Smooth muscle cell (in vitro differentiated cells): ENCODE data around the gene OLFM1. TPM values are rescaled to one million over a fixed set of nuclear protein-coding genes. Genes with fewer than 3 reads are reported as not detected.
A peak's percentile ranks its signal among the peaks of the same experiment; 100 is the strongest.

Experiments used
- DNase-seq: peaks from one replicate; lab custom pipeline; 2025; ENCODE audit not compliant: unreplicated experiment; lab: John Stamatoyannopoulos, UW
- H2AFZ ChIP-seq: fragments of 200-600 bp; sonication (generic); 2 replicates; pipeline ENCODE4 v1.6.0; 2016; ENCODE audit warnings: antibody characterized with exemption, low read depth, mild to moderate bottlenecking
- H3F3A ChIP-seq: fragments of 200-600 bp; sonication (generic); 2 replicates; pipeline ENCODE4 v1.6.0; 2017; ENCODE audit warnings: antibody characterized with exemption, low read depth
- H3K27ac ChIP-seq: fragments of 200-600 bp; sonication (generic); 2 replicates; pipeline ENCODE4 v1.5.1; 2016; ENCODE audit warnings: low read depth, mild to moderate bottlenecking
- H3K27me3 ChIP-seq: fragments of 200-600 bp; sonication (generic); 2 replicates; pipeline ENCODE4 v1.6.1; 2016; ENCODE audit warnings: low read depth, mild to moderate bottlenecking
- H3K36me3 ChIP-seq: fragments of 200-600 bp; sonication (generic); 2 replicates; pipeline ENCODE4 v1.5.1; 2016; ENCODE audit warnings: low read depth
- H3K4me1 ChIP-seq: fragments of 200-600 bp; sonication (generic); 2 replicates; pipeline ENCODE4 v1.5.1; 2016; ENCODE audit warnings: low read depth
- H3K4me2 ChIP-seq: fragments of 200-600 bp; sonication (generic); 2 replicates; pipeline ENCODE4 v1.6.0; 2016; ENCODE audit warnings: mild to moderate bottlenecking
- H3K4me3 ChIP-seq: fragments of 200-600 bp; sonication (generic); 2 replicates; pipeline ENCODE4 v1.5.1; 2016; ENCODE audit warnings: mild to moderate bottlenecking
- H3K79me2 ChIP-seq: fragments of 200-600 bp; sonication (generic); 2 replicates; pipeline ENCODE4 v1.6.0; 2016; ENCODE audit warnings: low read depth, mild to moderate bottlenecking
- H3K9ac ChIP-seq: fragments of 200-600 bp; sonication (generic); 2 replicates; pipeline ENCODE4 v1.6.0; 2016; ENCODE audit warnings: low read depth
- H3K9me3 ChIP-seq: fragments of 200-600 bp; sonication (generic); replicated peaks from 2 replicates; pipeline ENCODE4 v1.5.1; 2016; ENCODE audit warnings: low read depth
- H4K20me1 ChIP-seq: fragments of 200-600 bp; sonication (generic); 2 replicates; pipeline ENCODE4 v1.6.0; 2016; ENCODE audit warnings: low read depth
- CTCF ChIP-seq: fragments of 200-600 bp; sonication (generic); IDR thresholded peaks from 2 replicates; pipeline ENCODE4 v1.5.1; 2017; ENCODE audit warnings: borderline replicate concordance, mild to moderate bottlenecking, antibody characterized with exemption; ENCODE audit not compliant: insufficient read depth, poor library complexity, severe bottlenecking
- WGBS: methylation state at CpG from one replicate; pipeline ENCODE4 v1.1.7; 2016; ENCODE audit warnings: low lambda C conversion rate; 5-methylcytosine and 5-hydroxymethylcytosine counted together
- polyA plus RNA-seq: library from polyadenylated mRNA; unstranded; fragments of >200 nt; fragmentation: Nextera tagmentation; extraction: Ambion mirVana; gene quantifications from 2 replicates; pipeline ENCODE4 v1.2.1, GENCODE V29; 2016
- total RNA-seq: library from RNA; depleted of rRNA; stranded (reverse); fragments of >200 nt; gene quantifications from 2 replicates; pipeline ENCODE4 v1.2.3, GENCODE V29; 2014

The OLFM1 gene
- total and polyA plus RNA-seq, 2 experiments from 2014 or later, result 4.5 to 11.0 TPM

DNA sequence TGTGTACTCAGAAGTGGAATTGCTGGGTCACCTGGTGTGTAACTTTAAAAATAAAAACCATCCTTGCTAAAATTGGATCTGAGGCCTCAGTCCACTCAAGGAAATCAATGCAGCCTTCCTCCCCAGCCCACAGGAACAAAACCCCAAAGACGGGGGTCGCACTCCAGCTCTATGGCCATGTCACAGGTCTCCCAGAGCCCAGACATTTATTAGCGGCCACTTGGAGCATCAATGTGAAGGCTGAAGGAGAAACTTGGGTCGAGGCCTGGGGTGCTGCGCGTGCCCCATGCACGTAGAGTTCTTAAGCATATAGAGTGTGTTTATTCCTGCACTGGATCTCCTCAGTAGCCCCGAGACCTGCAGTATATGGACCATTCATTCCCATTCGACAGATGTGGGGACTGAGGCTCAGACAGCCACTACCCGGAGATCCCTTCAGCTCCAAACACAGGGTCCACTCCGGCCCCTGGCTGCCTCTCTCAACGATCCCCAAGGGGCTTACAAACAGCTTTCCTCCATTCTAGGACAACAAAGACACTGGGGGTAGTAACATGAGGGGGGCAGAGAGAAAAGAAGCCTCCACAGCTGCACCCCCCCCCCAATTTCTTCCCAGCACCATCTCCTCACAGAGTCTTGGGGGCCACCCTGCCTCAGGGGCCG lies 14.3 kb upstream of the OLFM1 start:
- no peaks in the 10 kb centered on the region for H4K20me1 ChIP-seq
- H3F3A ChIP-seq, result no peaks in the 10 kb centered on the region
- H3K4me1 ChIP-seq, result no peaks in the 10 kb centered on the region
- no peak overlapping the region for H3K27ac ChIP-seq
- no peak overlapping the region for H3K4me2 ChIP-seq
- no peak overlapping the region for H3K9ac ChIP-seq
- H3K27me3 ChIP-seq, result peaks cover 32% of the 10 kb centered on the region
- WGBS, result 88% methylated on average over 13 of the region's 13 CpGs
- no peaks in the 10 kb centered on the region for H3K79me2 ChIP-seq
- no peak for TF ChIP-seq CTCF
- H3K36me3 ChIP-seq, result no peaks in the 10 kb centered on the region
- no peaks in the 10 kb centered on the region for H3K9me3 ChIP-seq
- no peak for DNase-seq
- no peak overlapping the region for H3K4me3 ChIP-seq
- no peak overlapping the region for H2AFZ ChIP-seq

GRCh38 chr9:135073741-135074305 lies 13.6 kb upstream of the OLFM1 start:
- Histone ChIP-seq H3K27ac (no peak overlapping the region), H3K36me3 (no peaks in the 10 kb centered on the region), H3K4me2 (no peak overlapping the region), H3K9ac (no peak overlapping the region), H3K27me3 (peaks cover 32% of the 10 kb centered on the region), H3K9me3 (no peaks in the 10 kb centered on the region), H4K20me1 (no peaks in the 10 kb centered on the region), H3K79me2 (no peaks in the 10 kb centered on the region), H3F3A (no peaks in the 10 kb centered on the region), H2AFZ (no peak overlapping the region), H3K4me1 (no peaks in the 10 kb centered on the region), H3K4me3 (no peak overlapping the region)
- 92% methylated on average over 9 of the region's 9 CpGs for WGBS
- TF ChIP-seq CTCF, result no peak
- no peak for DNase-seq

- no peaks in the 10 kb centered on the region for H4K20me1 ChIP-seq
- H3K79me2 ChIP-seq, result no peaks in the 10 kb centered on the region
- H3K9me3 ChIP-seq, result no peaks in the 10 kb centered on the region
- H3K9ac ChIP-seq, result no peak overlapping the region
- no peak overlapping the region for H2AFZ ChIP-seq
- peaks cover 32% of the 10 kb centered on the region for H3K27me3 ChIP-seq
- H3K27ac ChIP-seq, result no peak overlapping the region
- WGBS, result 66% methylated on average over 16 of the region's 19 CpGs
- no peak for TF ChIP-seq CTCF
- H3F3A ChIP-seq, result no peaks in the 10 kb centered on the region
- no peaks in the 10 kb centered on the region for H3K4me1 ChIP-seq
- peak overlapping the region; percentile 87 for H3K4me2 ChIP-seq
- DNase-seq, result no peak
- H3K4me3 ChIP-seq, result peak overlapping the region; percentile 51
- H3K36me3 ChIP-seq, result no peaks in the 10 kb centered on the region
These were observed 12.9 kb upstream of the OLFM1 start for GRCh38 chr9:135074354-135075233.
